H9 (cell line): ENCODE measurements around the gene SP3. TPM values are rescaled to one million over a fixed set of nuclear protein-coding genes. Genes with fewer than 3 reads are reported as not detected.

Experiments
- DNase-seq: peaks from one replicate; pipeline ENCODE4 v3.0.0-alpha.2; 2017
- H2AFZ ChIP-seq: one replicate; pipeline ENCODE4 v1.6.1; 2013; ENCODE audit warnings: mild to moderate bottlenecking, low read length, control low read depth, moderate library complexity
- H2AK5ac ChIP-seq: 2 replicates; pipeline ENCODE4 v1.6.1; 2013; ENCODE audit warnings: low read length, control low read depth, mixed read lengths; ENCODE audit not compliant: insufficient read length
- H2BK120ac ChIP-seq: one replicate; pipeline ENCODE4 v1.6.1; 2013; ENCODE audit warnings: low read depth, mild to moderate bottlenecking, low read length, control low read depth, inconsistent platforms; ENCODE audit not compliant: poor library complexity, severe bottlenecking
- H2BK12ac ChIP-seq: 2 replicates; pipeline ENCODE4 v1.6.1; 2013; ENCODE audit warnings: low read length, control low read depth, mixed read lengths, low read depth; ENCODE audit not compliant: insufficient read length
- H2BK15ac ChIP-seq: 2 replicates; pipeline ENCODE4 v1.6.1; 2013; ENCODE audit warnings: low read depth, low read length, control low read depth
- H2BK20ac ChIP-seq: one replicate; pipeline ENCODE4 v1.6.1; 2013; ENCODE audit warnings: low read depth, mild to moderate bottlenecking, low read length, control low read depth, inconsistent platforms; ENCODE audit not compliant: poor library complexity, severe bottlenecking
- H2BK5ac ChIP-seq: 2 replicates; pipeline ENCODE4 v1.6.1; 2013; ENCODE audit warnings: low read length, control low read depth, mixed read lengths; ENCODE audit not compliant: insufficient read length
- H3K14ac ChIP-seq: 2 replicates; pipeline ENCODE4 v1.6.1; 2013; ENCODE audit warnings: low read length, control low read depth; ENCODE audit not compliant: insufficient read depth
- H3K18ac ChIP-seq: 2 replicates; pipeline ENCODE4 v1.6.1; 2013; ENCODE audit warnings: low read depth, mild to moderate bottlenecking, mixed read lengths, low read length, control low read depth; ENCODE audit not compliant: insufficient read length
- H3K23ac ChIP-seq: 2 replicates; pipeline ENCODE4 v1.6.1; 2013; ENCODE audit warnings: low read length, control low read depth, mixed read lengths, low read depth; ENCODE audit not compliant: insufficient read length
- H3K23me2 ChIP-seq: 2 replicates; pipeline ENCODE4 v1.6.1; 2013; ENCODE audit warnings: low read depth, mild to moderate bottlenecking, mixed read lengths, low read length, control low read depth; ENCODE audit not compliant: insufficient read length, poor library complexity, severe bottlenecking
- H3K27ac ChIP-seq: 2 replicates; pipeline ENCODE4 v1.5.1; 2013; ENCODE audit warnings: low read length, control low read depth, mixed read lengths, low read depth; ENCODE audit not compliant: insufficient read length
- H3K27me3 ChIP-seq: 2 replicates; pipeline ENCODE4 v1.6.1; 2013; ENCODE audit warnings: low read length, control low read depth, inconsistent platforms; ENCODE audit not compliant: insufficient read depth
- H3K4ac ChIP-seq: 2 replicates; pipeline ENCODE4 v1.6.1; 2013; ENCODE audit warnings: low read depth, mild to moderate bottlenecking, control low read depth, inconsistent platforms, low read length, moderate library complexity
- H3K4me1 ChIP-seq: 2 replicates; pipeline ENCODE4 v1.6.1; 2013; ENCODE audit warnings: low read length, control low read depth, inconsistent platforms; ENCODE audit not compliant: insufficient read depth
- H3K4me2 ChIP-seq: 2 replicates; pipeline ENCODE4 v1.6.1; 2013; ENCODE audit warnings: low read length, control low read depth, mixed read lengths; ENCODE audit not compliant: insufficient read length, insufficient read depth
- H3K56ac ChIP-seq: 2 replicates; pipeline ENCODE4 v1.6.1; 2013; ENCODE audit warnings: low read depth, mild to moderate bottlenecking, mixed read lengths, low read length, control low read depth; ENCODE audit not compliant: insufficient read length
- H3K79me1 ChIP-seq: 2 replicates; pipeline ENCODE4 v1.6.1; 2013; ENCODE audit warnings: low read depth, mild to moderate bottlenecking, moderate library complexity, low read length, control low read depth, inconsistent platforms; ENCODE audit not compliant: insufficient read depth, poor library complexity, severe bottlenecking
- H3K79me2 ChIP-seq: 2 replicates; pipeline ENCODE4 v1.6.1; 2013; ENCODE audit warnings: low read length, control low read depth, inconsistent platforms; ENCODE audit not compliant: insufficient read depth
- H3K9ac ChIP-seq: 2 replicates; pipeline ENCODE4 v1.6.1; 2013; ENCODE audit warnings: low read length, control low read depth, mixed read lengths; ENCODE audit not compliant: insufficient read length; ENCODE audit errors: extremely low read depth
- H3K9me3 ChIP-seq: one replicate; pipeline ENCODE4 v1.6.1; 2013; ENCODE audit warnings: low read depth, low read length, inconsistent platforms; ENCODE audit not compliant: control insufficient read depth
- H3T11ph ChIP-seq: one replicate; pipeline ENCODE4 v1.6.1; 2013; ENCODE audit warnings: mild to moderate bottlenecking, low read length, control low read depth, inconsistent platforms
- H4K20me1 ChIP-seq: one replicate; pipeline ENCODE4 v1.6.1; 2013; ENCODE audit not compliant: control insufficient read depth, insufficient read length, insufficient read depth
- H4K5ac ChIP-seq: 2 replicates; pipeline ENCODE4 v1.6.1; 2013; ENCODE audit warnings: low read depth, mild to moderate bottlenecking, mixed read lengths, low read length, control low read depth; ENCODE audit not compliant: insufficient read length
- H4K8ac ChIP-seq: replicated peaks from 2 replicates; pipeline ENCODE4 v1.6.1; 2013; ENCODE audit warnings: low read length, control low read depth, mixed read lengths, low read depth; ENCODE audit not compliant: insufficient read length
- H4K91ac ChIP-seq: 2 replicates; pipeline ENCODE4 v1.6.1; 2013; ENCODE audit warnings: low read depth, mild to moderate bottlenecking, moderate library complexity, mixed read lengths, low read length, control low read depth; ENCODE audit not compliant: insufficient read length
- H3K27ac Mint-ChIP-seq, 3 experiments: 2 replicates in 2 of 3; 3 replicates in 1 of 3; pipeline ENCODE4 v1.8.0; 2020 to 2021; ENCODE audit warnings: mixed read lengths in 3 of 3, mild to moderate bottlenecking in 1 of 3, moderate library complexity in 1 of 3
- H3K27me3 Mint-ChIP-seq: 2 replicates; pipeline ENCODE4 v1.8.0; 2021; ENCODE audit warnings: low read depth, mild to moderate bottlenecking, moderate library complexity, mixed read lengths
- H3K36me3 Mint-ChIP-seq, 3 experiments: 2 replicates in 2 of 3; 3 replicates in 1 of 3; pipeline ENCODE4 v1.8.0; 2020 to 2021; ENCODE audit warnings: low read depth in 3 of 3, mixed read lengths in 3 of 3; ENCODE audit not compliant: insufficient read depth in 1 of 3
- H3K4me1 Mint-ChIP-seq, 2 experiments: 2 replicates each; pipeline ENCODE4 v1.8.0; 2020; ENCODE audit warnings: mixed read lengths in 2 of 2
- H3K4me3 Mint-ChIP-seq, 2 experiments: 2 replicates in 1 of 2; 3 replicates in 1 of 2; pipeline ENCODE4 v1.8.0; 2020 to 2021; ENCODE audit warnings: mild to moderate bottlenecking in 2 of 2, mixed read lengths in 2 of 2, moderate library complexity in 1 of 2
- H3K9me3 Mint-ChIP-seq, 2 experiments: 2 replicates in 1 of 2; 3 replicates in 1 of 2; pipeline ENCODE4 v1.8.0; 2020; ENCODE audit warnings: mild to moderate bottlenecking in 2 of 2, mixed read lengths in 2 of 2, moderate library complexity in 1 of 2
- WGBS: extraction: QIAGEN DNeasy Blood & Tissue Kit; methylation state at CpG from one replicate; pipeline ENCODE4 v1.1.7; 2013; ENCODE audit warnings: missing lambda C conversion rate, low lambda C conversion rate, mixed read lengths; ENCODE audit not compliant: insufficient read length; ENCODE audit errors: extremely low coverage; 5-methylcytosine and 5-hydroxymethylcytosine counted together
- total RNA-seq: library from RNA; stranded (reverse); gene quantifications from 2 replicates; pipeline ENCODE4 v1.2.1, GENCODE V29; 2021
- TF ChIP-seq, protein P1 (sequence below): fragments of 200-600 bp; sonication (generic); conservative IDR thresholded peaks from 3 replicates; pipeline ENCODE4 v1.8.0; 2021; ENCODE audit warnings: antibody characterized with exemption, mild to moderate bottlenecking

SP3 gene
- total RNA-seq, 1 experiment from 2014 or later = 86.3 TPM

- Mint-ChIP-seq H3K27me3 (no peaks in the 10 kb centered on the region), H3K27ac (no peak overlapping the region), H3K4me3 (no peak overlapping the region), H3K36me3 (peaks cover 0 to 3% (median 0%) of the 10 kb centered on the region in 3 experiments; a peak in 3 of 7 replicates), H3K9me3 (no peaks in the 10 kb centered on the region), H3K4me1 (peaks cover 25 to 29% of the 10 kb centered on the region in 2 experiments)
- H2BK12ac ChIP-seq = no peak overlapping the region
- H3K4ac ChIP-seq = no peak overlapping the region
- no peak overlapping the region for H2AFZ ChIP-seq
- H3K23me2 ChIP-seq = no peaks in the 10 kb centered on the region
- no peak overlapping the region for H3K4me2 ChIP-seq
- no CpG with 5 or more reads among the region's 3 CpGs for WGBS
- no peaks in the 10 kb centered on the region for H3K27me3 ChIP-seq
- peaks cover 4% of the 10 kb centered on the region for H3K4me1 ChIP-seq
- no peak overlapping the region for H2BK15ac ChIP-seq
- no peak overlapping the region for H4K91ac ChIP-seq
- H4K5ac ChIP-seq = no peak overlapping the region
- no peak overlapping the region for H2BK5ac ChIP-seq
- H2BK20ac ChIP-seq = no peak overlapping the region
- DNase-seq = no peak
- no peak overlapping the region for H3K14ac ChIP-seq
- H4K20me1 ChIP-seq = no peaks in the 10 kb centered on the region
- no peak overlapping the region for H2BK120ac ChIP-seq
- H2AK5ac ChIP-seq = no peak overlapping the region
- H3K18ac ChIP-seq = no peak overlapping the region
- peaks cover 9% of the 10 kb centered on the region for H3K79me1 ChIP-seq
- no peaks in the 10 kb centered on the region for H3K9me3 ChIP-seq
- H3K56ac ChIP-seq = no peak overlapping the region
- H4K8ac ChIP-seq = no peak overlapping the region
- no peak overlapping the region for H3K9ac ChIP-seq
- H3K23ac ChIP-seq = no peak overlapping the region
- TF ChIP-seq, protein P1, sequence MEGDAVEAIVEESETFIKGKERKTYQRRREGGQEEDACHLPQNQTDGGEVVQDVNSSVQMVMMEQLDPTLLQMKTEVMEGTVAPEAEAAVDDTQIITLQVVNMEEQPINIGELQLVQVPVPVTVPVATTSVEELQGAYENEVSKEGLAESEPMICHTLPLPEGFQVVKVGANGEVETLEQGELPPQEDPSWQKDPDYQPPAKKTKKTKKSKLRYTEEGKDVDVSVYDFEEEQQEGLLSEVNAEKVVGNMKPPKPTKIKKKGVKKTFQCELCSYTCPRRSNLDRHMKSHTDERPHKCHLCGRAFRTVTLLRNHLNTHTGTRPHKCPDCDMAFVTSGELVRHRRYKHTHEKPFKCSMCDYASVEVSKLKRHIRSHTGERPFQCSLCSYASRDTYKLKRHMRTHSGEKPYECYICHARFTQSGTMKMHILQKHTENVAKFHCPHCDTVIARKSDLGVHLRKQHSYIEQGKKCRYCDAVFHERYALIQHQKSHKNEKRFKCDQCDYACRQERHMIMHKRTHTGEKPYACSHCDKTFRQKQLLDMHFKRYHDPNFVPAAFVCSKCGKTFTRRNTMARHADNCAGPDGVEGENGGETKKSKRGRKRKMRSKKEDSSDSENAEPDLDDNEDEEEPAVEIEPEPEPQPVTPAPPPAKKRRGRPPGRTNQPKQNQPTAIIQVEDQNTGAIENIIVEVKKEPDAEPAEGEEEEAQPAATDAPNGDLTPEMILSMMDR = no peak
- H3K27ac ChIP-seq = no peak overlapping the region
- H3T11ph ChIP-seq = no peak overlapping the region
- peaks cover 41% of the 10 kb centered on the region; the same call in 1 of the 2 replicates for H3K79me2 ChIP-seq
These were observed 21.4 kb downstream of the SP3 start for GRCh38 chr2:173943738-173944137.
